Measurements from ENCODE around the gene FAM43A. TPM values are rescaled to one million over a fixed set of nuclear protein-coding genes. Genes with fewer than 3 reads are reported as not detected.

Gene FAM43A
- total RNA-seq, 2 experiments from 2014 or later = 0.54 to 0.69 TPM

- H3K27me3 Mint-ChIP-seq = peaks cover 4% of the 10 kb centered on the region
- H3K27ac Mint-ChIP-seq = no peak overlapping the region
- no peak for DNase-seq
- H3K36me3 Mint-ChIP-seq (ENCODE audit: low read depth) = no peaks in the 10 kb centered on the region
- ChIA-PET CTCF (interaction anchor here (1.1 kb wide), 2 partner anchors 18 to 74 kb away, joined by 3 to 4 read pairs; no protein-coding TSS in a partner anchor), POLR2A (no interaction called here)
- no peaks in the 10 kb centered on the region for H3K4me1 Mint-ChIP-seq
- no peaks in the 10 kb centered on the region for H3K9me3 Mint-ChIP-seq
- no peak overlapping the region for H3K4me3 Mint-ChIP-seq
Observed at GRCh38 chr3:194720048-194720447, 34.4 kb downstream of the FAM43A start.

- Mint-ChIP-seq H3K36me3 (ENCODE audit: low read depth) (no peaks in the 10 kb centered on the region), H3K4me1 (no peaks in the 10 kb centered on the region), H3K9me3 (no peaks in the 10 kb centered on the region), H3K27ac (no peak overlapping the region), H3K4me3 (no peak overlapping the region), H3K27me3 (peaks cover 8% of the 10 kb centered on the region)
- DNase-seq = no peak
- CTCF ChIA-PET = no interaction called here
- POLR2A ChIA-PET = no interaction called here
Observed at GRCh38 chr3:194723846-194724618, 38.3 kb downstream of the FAM43A start.

- no peak for DNase-seq
- Mint-ChIP-seq H3K27me3 (peaks cover 16% of the 10 kb centered on the region), H3K9me3 (no peaks in the 10 kb centered on the region), H3K27ac (no peak overlapping the region), H3K36me3 (ENCODE audit: low read depth) (no peaks in the 10 kb centered on the region), H3K4me1 (no peaks in the 10 kb centered on the region), H3K4me3 (no peak overlapping the region)
- ChIA-PET POLR2A (no interaction called here), CTCF (no interaction called here)
Observed at GRCh38 chr3:194725346-194725745, 39.7 kb downstream of the FAM43A start.

- Mint-ChIP-seq H3K27ac (no peak overlapping the region), H3K27me3 (peaks cover 22% of the 10 kb centered on the region), H3K36me3 (ENCODE audit: low read depth) (no peaks in the 10 kb centered on the region), H3K4me3 (no peak overlapping the region), H3K4me1 (no peaks in the 10 kb centered on the region), H3K9me3 (no peaks in the 10 kb centered on the region)
- DNase-seq = no peak
- CTCF ChIA-PET = interaction anchor here (0.5 to 1.0 kb wide), 2 partner anchors 21 to 856 kb away, joined by 3 read pairs; no protein-coding TSS in a partner anchor
- POLR2A ChIA-PET = no interaction called here
Observed at GRCh38 chr3:194727435-194728128, 41.9 kb downstream of the FAM43A start.

GRCh38 chr3:194728986-194729385, 43.3 kb downstream of the FAM43A start:
- ChIA-PET POLR2A (no interaction called here), CTCF (interaction anchor here (1.1 kb wide), 1 partner anchor 10 kb away, joined by 3 read pairs; no protein-coding TSS in a partner anchor)
- no peak for DNase-seq
- H3K4me3 Mint-ChIP-seq = no peak overlapping the region
- no peak overlapping the region for H3K27ac Mint-ChIP-seq
- H3K4me1 Mint-ChIP-seq = no peaks in the 10 kb centered on the region
- H3K27me3 Mint-ChIP-seq = peaks cover 29% of the 10 kb centered on the region
- H3K36me3 Mint-ChIP-seq (ENCODE audit: low read depth) = no peaks in the 10 kb centered on the region
- no peaks in the 10 kb centered on the region for H3K9me3 Mint-ChIP-seq

GRCh38 chr3:194730365-194730764, 44.7 kb downstream of the FAM43A start:
- ChIA-PET CTCF (interaction anchor here (0.6 kb wide), 1 partner anchor 9 kb away, joined by 4 read pairs; no protein-coding TSS in a partner anchor), POLR2A (no interaction called here)
- no peaks in the 10 kb centered on the region for H3K9me3 Mint-ChIP-seq
- peaks cover 34% of the 10 kb centered on the region for H3K27me3 Mint-ChIP-seq
- DNase-seq = no peak
- no peak overlapping the region for H3K27ac Mint-ChIP-seq
- no peaks in the 10 kb centered on the region for H3K36me3 Mint-ChIP-seq (ENCODE audit: low read depth)
- no peaks in the 10 kb centered on the region for H3K4me1 Mint-ChIP-seq
- no peak overlapping the region for H3K4me3 Mint-ChIP-seq

- H3K9me3 Mint-ChIP-seq = no peaks in the 10 kb centered on the region
- POLR2A ChIA-PET = no interaction called here
- H3K27ac Mint-ChIP-seq = no peak overlapping the region
- CTCF ChIA-PET = no interaction called here
- no peak overlapping the region for H3K4me3 Mint-ChIP-seq
- no peaks in the 10 kb centered on the region for H3K36me3 Mint-ChIP-seq (ENCODE audit: low read depth)
- no peaks in the 10 kb centered on the region for H3K4me1 Mint-ChIP-seq
- peaks cover 35% of the 10 kb centered on the region for H3K27me3 Mint-ChIP-seq
- DNase-seq = no peak
Observed at GRCh38 chr3:194731506-194732073, 45.9 kb downstream of the FAM43A start.

- Mint-ChIP-seq H3K4me3 (no peak overlapping the region), H3K27me3 (peaks cover 35% of the 10 kb centered on the region), H3K9me3 (no peaks in the 10 kb centered on the region), H3K4me1 (no peaks in the 10 kb centered on the region), H3K36me3 (ENCODE audit: low read depth) (no peaks in the 10 kb centered on the region), H3K27ac (no peak overlapping the region)
- no peak for DNase-seq
- POLR2A ChIA-PET = no interaction called here
- CTCF ChIA-PET = interaction anchor here (0.6 kb wide), 1 partner anchor 18 kb away, joined by 3 read pairs; no protein-coding TSS in a partner anchor
Observed at GRCh38 chr3:194732617-194733016, 46.9 kb downstream of the FAM43A start.

- Mint-ChIP-seq H3K27me3 (peaks cover 23% of the 10 kb centered on the region), H3K4me3 (no peak overlapping the region), H3K4me1 (no peaks in the 10 kb centered on the region), H3K36me3 (ENCODE audit: low read depth) (no peaks in the 10 kb centered on the region), H3K27ac (no peak overlapping the region), H3K9me3 (no peaks in the 10 kb centered on the region)
- no peak for DNase-seq
- POLR2A ChIA-PET = no interaction called here
- CTCF ChIA-PET = interaction anchor here (0.7 to 1.3 kb wide), 3 partner anchors 21 to 33 kb away, joined by 3 read pairs; no protein-coding TSS in a partner anchor
Observed at GRCh38 chr3:194736277-194736895, 50.7 kb downstream of the FAM43A start.

- no peak overlapping the region for H3K4me3 Mint-ChIP-seq
- H3K4me1 Mint-ChIP-seq = no peaks in the 10 kb centered on the region
- H3K27me3 Mint-ChIP-seq = peaks cover 22% of the 10 kb centered on the region
- no peaks in the 10 kb centered on the region for H3K36me3 Mint-ChIP-seq (ENCODE audit: low read depth)
- H3K9me3 Mint-ChIP-seq = no peaks in the 10 kb centered on the region
- ChIA-PET POLR2A (no interaction called here), CTCF (interaction anchor here (0.7 to 1.3 kb wide), 4 partner anchors 17 to 32 kb away, joined by 3 to 4 read pairs (median 3); no protein-coding TSS in a partner anchor)
- no peak for DNase-seq
- H3K27ac Mint-ChIP-seq = no peak overlapping the region
Observed at GRCh38 chr3:194736896-194737600, 51.4 kb downstream of the FAM43A start.

Measured in activated CD4-positive, alpha-beta T cell treated with anti-CD3 and anti-CD28 coated beads, Interleukin-2, amount 10 ng/mL, durations not matched to agents 7 days and 5 days (primary cell).